HepG2 (cell line): ENCODE measurements around the gene C2CD2. TPM values are rescaled to one million over a fixed set of nuclear protein-coding genes. Genes with fewer than 3 reads are reported as not detected.

Experiments
- ATAC-seq: fragments of 200-7000 bp; cut with Tn5 transposase; 3 replicates; pipeline ENCODE4 v1.9.1; 2020; ENCODE audit warnings: mild to moderate bottlenecking, moderate library complexity
- BruUV-seq: library from RNA; stranded (reverse); fragments of 400-500 nt; replicated peaks from 2 replicates; lab custom pipeline; 2021; lab: Mats Ljungman, UMichigan
- CTCF ChIA-PET: fragments of 300-600 bp; formaldehyde crosslinking; extraction: SDS; loops from one replicate; lab custom pipeline; 2021; ENCODE audit warnings: low total read pairs, inconsistent platforms, low intra/inter-chr PET ratio; lab: Yijun Ruan, JAX
- POLR2A ChIA-PET: fragments of 350-600 bp; sonication (Branson Sonifier 250); formaldehyde crosslinking; loops from one replicate; lab custom pipeline; 2020; ENCODE audit warnings: antibody characterized with exemption, inconsistent platforms; lab: Yijun Ruan, JAX
- DNase-seq: peaks from one replicate; pipeline ENCODE4 v3.0.0-alpha.2; 2015; ENCODE audit warnings: low spot score
- FAIRE-seq: peaks from 3 replicates; lab custom pipeline; 2011; peaks lifted over from hg19 to GRCh38; lab: Jason Lieb, UNC
- H2AFZ ChIP-seq: one replicate; pipeline ENCODE4 v1.6.1; 2011; ENCODE audit warnings: low read length, inconsistent platforms
- H3K27ac ChIP-seq: fragments of 300-600 bp; 3 replicates; pipeline ENCODE4 v1.8.0; 2011; ENCODE audit warnings: mixed run types, mild to moderate bottlenecking, mixed read lengths, low read length, inconsistent platforms; ENCODE audit not compliant: insufficient read depth; ENCODE audit errors: extremely low read length
- H3K27me3 ChIP-seq, 2 experiments: fragments of 200-600 bp in 1 of 2; 2 replicates in 1 of 2; 3 replicates in 1 of 2; pipeline versions ENCODE4 v1.6.0 to v1.8.0; 2011; ENCODE audit warnings: low read length in 2 of 2, mild to moderate bottlenecking in 2 of 2, moderate library complexity in 2 of 2, inconsistent platforms in 1 of 2; ENCODE audit not compliant: insufficient read depth in 2 of 2, control insufficient read depth in 1 of 2
- H3K36me3 ChIP-seq, 2 experiments: fragments of 200-600 bp in 1 of 2; replicated peaks in 1 of 2; 2 replicates in 1 of 2; 3 replicates in 1 of 2; pipeline versions ENCODE4 v1.5.1 to v1.8.0; 2011; ENCODE audit warnings: low read length in 2 of 2, inconsistent platforms in 1 of 2; ENCODE audit not compliant: insufficient read depth in 2 of 2, control insufficient read depth in 1 of 2
- H3K4me1 ChIP-seq: 2 replicates; pipeline ENCODE4 v1.5.1; 2012; ENCODE audit warnings: low read length, inconsistent platforms; ENCODE audit not compliant: insufficient read depth
- H3K4me2 ChIP-seq: 2 replicates; pipeline ENCODE4 v1.6.0; 2011; ENCODE audit warnings: low read depth, low read length, inconsistent platforms
- H3K4me3 ChIP-seq, 3 experiments: fragments of 200-600 bp in 1 of 3; sonication (generic), shearing (Covaris generic) in 1 of 3; replicated peaks in 1 of 3; 2 replicates each; pipeline ENCODE4 v1.5.1; 2011 to 2016; ENCODE audit warnings: low read length in 3 of 3, inconsistent platforms in 2 of 3, low read depth in 2 of 3, mild to moderate bottlenecking in 2 of 3, control low read depth in 1 of 3, mixed read lengths in 1 of 3; ENCODE audit not compliant: insufficient read depth in 1 of 3
- H3K79me2 ChIP-seq: one replicate; pipeline ENCODE4 v1.6.1; 2011; ENCODE audit warnings: low read length, inconsistent platforms; ENCODE audit not compliant: insufficient read depth
- H3K9ac ChIP-seq: 2 replicates; pipeline ENCODE4 v1.6.0; 2011; ENCODE audit warnings: mild to moderate bottlenecking, low read depth, low read length, inconsistent platforms; ENCODE audit not compliant: insufficient read depth
- H3K9me3 ChIP-seq: 2 replicates; pipeline ENCODE4 v1.5.1; 2012; ENCODE audit warnings: mild to moderate bottlenecking, low read length
- H4K20me1 ChIP-seq: 2 replicates; pipeline ENCODE4 v1.6.0; 2011; ENCODE audit warnings: inconsistent platforms, mild to moderate bottlenecking, low read length, moderate library complexity; ENCODE audit not compliant: insufficient read depth
- ATF1 ChIP-seq: IDR thresholded peaks from 2 replicates; pipeline ENCODE4 v1.6.1; 2016; ENCODE audit warnings: mild to moderate bottlenecking, control low read depth
- FOXJ3 ChIP-seq: sonication (generic); formaldehyde crosslinking; IDR thresholded peaks from 2 replicates; pipeline ENCODE4 v1.4.0; 2020; ENCODE audit warnings: missing genetic modification reagents, mild to moderate bottlenecking, borderline replicate concordance
- NR0B2 ChIP-seq: sonication (generic); formaldehyde crosslinking; IDR thresholded peaks from 2 replicates; pipeline ENCODE4 v1.4.0; 2020; ENCODE audit warnings: mild to moderate bottlenecking, missing genetic modification reagents
- PBX2 ChIP-seq: IDR thresholded peaks from 2 replicates; pipeline ENCODE4 v1.6.1; 2016; ENCODE audit warnings: control low read depth
- ZMAT3 ChIP-seq: sonication (generic); formaldehyde crosslinking; conservative IDR thresholded peaks from 2 replicates; pipeline ENCODE4 v1.7.0; 2021; ENCODE audit warnings: missing genetic modification reagents
- ZNF224 ChIP-seq: sonication (generic); formaldehyde crosslinking; IDR thresholded peaks from 2 replicates; pipeline ENCODE4 v1.5.0; 2020; ENCODE audit warnings: mild to moderate bottlenecking, missing genetic modification reagents
- WGBS: methylation state at CpG from one replicate; pipeline ENCODE4 v1.1.6; 2017; ENCODE audit warnings: low lambda C conversion rate; 5-methylcytosine and 5-hydroxymethylcytosine counted together
- in situ Hi-C: cut with HindIII; loops from 2 replicates; pipeline ENCODE4 v1.10.0; 2017; ENCODE audit warnings: low pct_unique_long_range_greater_than_20kb; ENCODE audit not compliant: extremely low pct_ligation_motif_present
- intact Hi-C: fragments of 100-400 bp; cut with micrococcal nuclease; formaldehyde crosslinking; loops from one replicate; pipeline ENCODE4 v1.10.0; 2022; ENCODE audit not compliant: unreplicated experiment
- polyA plus RNA-seq, 8 experiments: library from polyadenylated mRNA; depleted of rRNA in 3 of 8; stranded (reverse) in 7 of 8; unstranded in 1 of 8; fragments of >200 nt; fragmentation: Illumina TruSeq in 4 of 8; extraction: Trizol in 4 of 8; gene quantifications; 2 replicates each; pipeline versions ENCODE4 v1.2.1 to v1.2.3, GENCODE V29; 2011 to 2016; ENCODE audit warnings: low read depth in 4 of 8, missing spikeins in 1 of 8, mixed read lengths in 1 of 8; ENCODE audit not compliant: insufficient read depth in 1 of 8
- total RNA-seq, 5 experiments: library from RNA; depleted of rRNA; stranded (reverse); fragments of >200 nt; fragmentation: Illumina TruSeq; extraction: Trizol; gene quantifications; 2 replicates each; pipeline ENCODE4 v1.2.3, GENCODE V29; 2016; ENCODE audit warnings: low read depth in 1 of 5

C2CD2 gene
- total and polyA plus RNA-seq, 2 of the 13 experiments (the other 11 are each of a cell fraction or from before 2014, with no cell fraction given) = 12.5 to 19.7 TPM

GRCh38 chr21:41939391-41939790, 14.4 kb downstream of the C2CD2 start:
- Histone ChIP-seq H3K9me3 (no peaks in the 10 kb centered on the region), H3K79me2 (peaks cover 7% of the 10 kb centered on the region), H3K9ac (no peak overlapping the region), H4K20me1 (no peaks in the 10 kb centered on the region), H3K4me1 (no peaks in the 10 kb centered on the region), H3K27ac (no peak overlapping the region), H3K36me3 (peaks cover 5 to 13% of the 10 kb centered on the region in 2 experiments; a peak in 3 of 5 replicates), H3K4me3 (no peak overlapping the region), H3K27me3 (no peaks in the 10 kb centered on the region), H2AFZ (no peak overlapping the region), H3K4me2 (no peak overlapping the region)
- ATAC-seq = no peak
- TF ChIP-seq FOXJ3 (CRISPR knock-in tag) = no peak
- TF ChIP-seq ZNF224 = no peak
- TF ChIP-seq PBX2 (CRISPR knock-in tag) = no peak
- TF ChIP-seq NR0B2 = no peak
- TF ChIP-seq ATF1 (CRISPR knock-in tag) = no peak
- TF ChIP-seq ZMAT3 (CRISPR knock-in tag) = no peak
- DNase-seq = no peak
- in situ Hi-C loops (no loop called here), intact Hi-C loops (no loop called here)
- 98% methylated on average over 8 of the region's 8 CpGs for WGBS
- ChIA-PET POLR2A (no interaction called here), CTCF (no interaction called here)
- FAIRE-seq = no peak
- BruUV-seq = no TSS peak
